GM18505 (cell line): ENCODE measurements around the gene FAM163B.
"Not testable (repeated sequence)": the region's sequence is repeated elsewhere in the genome, so short reads cannot be mapped to it uniquely, and the experiment has no call there.

ENCODE experiments used
- ATAC-seq: cut with Tn5 transposase; IDR thresholded peaks from one replicate; pipeline ENCODE4 v1.9.1; 2021; ENCODE audit not compliant: unreplicated experiment
- POLR2A ChIP-seq: IDR thresholded peaks from 4 replicates; pipeline ENCODE4 v1.6.1; 2011; ENCODE audit warnings: borderline replicate concordance; ENCODE audit not compliant: insufficient read depth, insufficient read length; ENCODE audit errors: extremely low read depth

The FAM163B gene

GRCh38 chr9:133635533-133636531, 26.6 kb upstream of the FAM163B start, which contains the start of gene DBH:
TSS of gene DBH (plus strand) at chr9:133636363. CDS start at chr9:133636372, 9 bp downstream.
- ATAC-seq, result no peak
- TF ChIP-seq POLR2A, result no peak

- ATAC-seq, result no peak
- TF ChIP-seq POLR2A, result no peak
These were observed 25.9 kb upstream of the FAM163B start for GRCh38 chr9:133635098-133635497.

- no peak for ATAC-seq
These were observed 25.0 kb upstream of the FAM163B start for GRCh38 chr9:133634081-133634691.

GRCh38 chr9:133633681-133634080, 24.5 kb upstream of the FAM163B start:
- no peak for ATAC-seq
- TF ChIP-seq POLR2A, result no peak

More at GRCh38 chr9:133634081-133634691, 25.0 kb upstream of the FAM163B start:
- no peak for TF ChIP-seq POLR2A

- TF ChIP-seq POLR2A, result no peak
- no peak for ATAC-seq
These were observed 23.9 kb upstream of the FAM163B start for GRCh38 chr9:133632806-133633680.

GRCh38 chr9:133631111-133631510, 21.9 kb upstream of the FAM163B start:
- TF ChIP-seq POLR2A, result no peak
- no peak for ATAC-seq

GRCh38 chr9:133629221-133630110, 20.3 kb upstream of the FAM163B start:
- no peak for TF ChIP-seq POLR2A

GRCh38 chr9:133628766-133629165, 19.6 kb upstream of the FAM163B start:
- no peak for TF ChIP-seq POLR2A
- ATAC-seq, result no peak

More at GRCh38 chr9:133629221-133630110, 20.3 kb upstream of the FAM163B start:
- ATAC-seq, result no peak

GRCh38 chr9:133627341-133627740, 18.2 kb upstream of the FAM163B start:
- ATAC-seq, result no peak
- no peak for TF ChIP-seq POLR2A

GRCh38 chr9:133626008-133626407, 16.8 kb upstream of the FAM163B start:
- not testable (repeated sequence) for ATAC-seq

GRCh38 chr9:133622555-133622954, 13.4 kb upstream of the FAM163B start:
- no peak for ATAC-seq
- no peak for TF ChIP-seq POLR2A

GRCh38 chr9:133621725-133622267, 12.6 kb upstream of the FAM163B start:
- no peak for ATAC-seq
- no peak for TF ChIP-seq POLR2A
